NCI-H510A (cell line): Measurements from ENCODE around the gene LIG1.
"Not testable (repeated sequence)": the region's sequence is repeated elsewhere in the genome, so short reads cannot be mapped to it uniquely, and the experiment has no call there.

Experiments used
- DNase-seq: peaks from one replicate; lab custom pipeline; 2025; lab: John Stamatoyannopoulos, UW

The LIG1 gene

DNA sequence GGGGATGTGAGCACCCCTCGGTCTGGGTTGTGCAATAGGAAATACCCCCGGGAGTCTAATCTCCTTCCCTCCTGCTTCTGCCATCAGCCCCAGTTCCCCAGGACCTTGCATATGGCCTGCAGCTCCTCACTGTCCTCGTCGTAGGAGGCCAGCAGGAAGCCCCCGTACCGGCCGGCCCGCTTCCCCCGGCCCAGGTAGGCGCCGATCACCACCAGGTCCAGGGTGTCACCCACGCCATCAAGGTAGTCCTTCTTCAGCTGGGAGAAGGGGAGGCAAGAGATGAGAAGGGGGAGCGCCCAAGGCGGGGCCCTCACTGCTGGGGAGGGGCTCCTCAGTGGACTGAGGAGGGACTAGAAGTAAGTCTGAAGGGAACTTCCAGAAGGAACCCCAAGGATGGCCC, 49.1 kb downstream of the LIG1 start:
- DNase-seq = no peak

DNA sequence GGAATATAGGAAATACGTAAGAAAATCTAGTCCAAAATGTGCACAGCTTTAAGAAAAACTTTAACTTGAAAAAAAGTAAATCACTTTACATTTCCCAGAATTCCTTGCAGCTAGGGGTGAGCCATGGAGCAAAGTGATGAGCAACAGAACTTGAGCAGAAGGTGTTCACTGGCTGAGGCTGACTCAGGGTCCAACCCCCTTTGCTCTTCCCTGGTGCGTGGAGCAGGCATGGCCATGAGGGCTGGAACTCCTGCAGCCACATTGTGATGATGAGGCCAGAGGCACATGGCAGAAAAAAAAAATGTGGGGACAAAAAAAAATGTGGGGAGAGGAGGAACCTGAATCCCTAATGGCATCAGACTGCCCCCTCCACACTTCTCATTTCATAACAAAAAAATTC, 49.6 kb downstream of the LIG1 start:
- no peak for DNase-seq

DNA sequence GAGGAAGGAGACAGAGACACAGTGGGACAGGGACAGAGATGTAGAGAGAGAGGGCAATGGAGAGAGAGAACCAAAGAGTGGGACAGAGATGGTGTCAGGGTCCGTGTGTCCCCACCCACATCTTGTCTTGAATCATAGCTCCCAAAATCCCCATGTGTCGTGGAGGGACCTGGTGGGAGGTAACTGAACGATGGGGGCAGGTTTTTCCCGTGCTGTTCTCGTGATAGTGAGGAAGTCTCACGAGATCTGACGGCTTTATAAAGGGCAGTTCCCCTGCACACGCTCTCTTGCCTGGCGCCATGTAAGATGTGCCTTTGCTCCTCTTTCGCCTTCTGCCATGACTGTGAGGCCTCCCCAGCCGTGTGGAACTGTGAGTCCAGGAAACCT, 52.0 kb downstream of the LIG1 start:
- DNase-seq = no peak

DNA sequence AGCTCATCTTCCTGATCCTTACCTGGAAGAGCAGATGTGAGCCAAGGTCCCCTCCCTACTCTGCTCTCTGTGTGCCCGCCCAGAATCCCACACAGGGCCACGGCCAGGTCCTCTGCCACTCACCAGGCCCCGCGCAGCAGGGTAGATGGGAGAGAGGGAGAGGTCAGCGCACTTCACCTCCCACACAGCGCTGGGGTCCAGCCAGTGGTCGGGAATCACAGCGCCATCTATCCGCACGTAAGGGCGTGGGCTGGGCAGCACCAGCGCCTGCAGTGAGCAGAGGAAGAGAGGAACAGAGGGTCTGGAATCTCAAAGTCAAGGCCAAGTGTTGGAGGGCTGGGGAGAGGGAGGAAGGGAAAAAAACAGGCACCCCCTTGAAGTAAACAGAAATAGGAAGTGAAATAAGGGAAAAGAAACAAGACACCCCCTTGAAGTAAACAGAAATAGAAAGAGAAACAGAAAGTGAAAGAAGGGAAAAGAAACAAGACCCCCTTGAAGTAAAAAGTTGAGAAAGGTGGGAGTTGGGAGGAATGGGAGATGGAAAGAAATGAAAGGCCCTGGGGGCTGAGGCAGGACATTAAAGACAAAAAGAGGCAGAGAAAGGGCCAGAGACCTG, 52.5 kb downstream of the LIG1 start:
- DNase-seq = no peak

DNA sequence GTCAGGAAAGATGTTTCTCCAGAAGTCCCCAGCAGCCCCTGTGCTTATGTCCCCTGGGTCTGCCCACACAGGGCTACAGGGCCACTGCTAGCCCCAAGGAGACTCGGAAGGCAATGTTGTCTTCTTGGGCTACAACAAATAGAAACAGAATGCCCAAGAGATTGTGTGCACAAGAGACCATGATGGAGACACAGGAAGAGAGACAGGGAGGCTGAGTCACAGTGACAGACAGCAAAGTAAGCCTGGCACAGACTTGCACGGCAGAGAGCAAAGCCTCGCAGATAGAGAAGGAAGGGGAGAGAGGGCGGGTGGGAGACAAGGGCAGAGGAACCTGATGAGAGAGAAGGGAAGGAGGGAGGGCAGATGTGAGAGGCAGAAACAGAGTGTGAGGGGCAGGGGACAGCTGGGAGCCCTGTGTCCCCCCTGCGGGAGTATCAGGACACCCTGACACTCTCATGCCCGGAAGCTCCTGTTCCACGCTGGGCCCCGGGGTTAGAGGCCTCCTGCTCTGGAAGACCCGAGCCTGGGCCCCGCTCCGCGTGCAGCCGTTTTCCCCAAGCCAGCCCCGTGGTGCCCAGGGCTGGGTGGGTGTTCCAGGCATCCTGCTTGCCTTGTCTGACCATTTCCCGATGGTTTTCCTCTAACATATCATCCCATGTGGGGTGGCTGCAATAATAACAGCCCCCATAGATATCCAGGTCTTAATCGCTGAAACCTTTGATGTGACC, 56.8 kb downstream of the LIG1 start:
- no peak for DNase-seq

DNA sequence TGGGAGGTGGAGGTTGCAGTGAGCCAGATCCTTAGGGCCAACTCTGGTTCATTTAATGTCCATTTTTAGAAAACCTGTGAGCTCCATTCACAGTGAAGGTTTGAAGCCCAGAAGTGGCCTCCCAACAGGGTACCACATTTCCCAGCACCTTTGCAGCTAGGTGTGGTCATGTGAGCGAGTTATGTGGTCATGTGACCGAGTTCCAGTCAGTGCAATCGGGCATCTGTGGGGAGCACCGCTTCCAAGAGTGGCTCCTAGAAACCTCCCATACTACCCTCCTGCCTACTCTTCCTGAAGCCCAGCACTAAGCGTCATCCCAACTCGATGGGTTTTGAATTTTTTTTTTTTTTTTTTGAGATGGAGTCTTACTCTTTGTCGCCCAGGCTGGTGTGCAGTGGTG, 58.9 kb downstream of the LIG1 start:
- DNase-seq = no peak

DNA sequence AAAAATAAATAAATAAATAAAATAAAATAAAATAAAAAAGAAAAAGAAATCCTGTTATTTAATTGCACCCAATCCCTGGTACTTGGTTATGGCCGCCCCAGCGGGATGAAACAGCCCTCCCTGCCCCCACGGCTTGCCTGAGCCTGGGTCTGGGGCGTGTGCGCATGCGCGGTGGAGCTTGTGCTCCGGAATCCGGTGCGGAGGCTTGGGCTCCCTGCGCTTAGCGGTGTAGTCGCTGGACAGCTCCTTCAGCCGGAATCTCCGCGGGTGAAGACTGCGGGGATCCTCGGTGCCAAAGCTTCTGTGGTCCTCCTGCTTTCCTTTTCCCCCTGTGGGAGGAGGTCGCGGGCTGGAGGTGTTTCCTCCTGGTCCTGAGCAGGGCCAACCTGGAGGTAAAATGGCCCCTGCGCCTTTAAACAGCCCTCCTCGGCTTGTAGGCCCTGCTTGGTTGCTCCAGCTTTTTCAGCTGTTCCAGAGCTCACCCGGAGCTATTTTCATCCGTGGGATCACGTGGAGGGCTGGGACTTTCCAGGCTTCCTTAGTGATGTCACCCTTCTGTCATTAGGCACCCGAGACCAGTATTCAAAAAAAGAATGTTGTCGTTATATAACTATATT, 59.7 kb downstream of the LIG1 start, which contains the start of gene PLA2G4C:
TSS of gene PLA2G4C (minus strand) at position 468 of the 617 bp plus-strand sequence. CDS start 4,288 bp downstream, outside the sequence.
- DNase-seq = peak; percentile 71

DNA sequence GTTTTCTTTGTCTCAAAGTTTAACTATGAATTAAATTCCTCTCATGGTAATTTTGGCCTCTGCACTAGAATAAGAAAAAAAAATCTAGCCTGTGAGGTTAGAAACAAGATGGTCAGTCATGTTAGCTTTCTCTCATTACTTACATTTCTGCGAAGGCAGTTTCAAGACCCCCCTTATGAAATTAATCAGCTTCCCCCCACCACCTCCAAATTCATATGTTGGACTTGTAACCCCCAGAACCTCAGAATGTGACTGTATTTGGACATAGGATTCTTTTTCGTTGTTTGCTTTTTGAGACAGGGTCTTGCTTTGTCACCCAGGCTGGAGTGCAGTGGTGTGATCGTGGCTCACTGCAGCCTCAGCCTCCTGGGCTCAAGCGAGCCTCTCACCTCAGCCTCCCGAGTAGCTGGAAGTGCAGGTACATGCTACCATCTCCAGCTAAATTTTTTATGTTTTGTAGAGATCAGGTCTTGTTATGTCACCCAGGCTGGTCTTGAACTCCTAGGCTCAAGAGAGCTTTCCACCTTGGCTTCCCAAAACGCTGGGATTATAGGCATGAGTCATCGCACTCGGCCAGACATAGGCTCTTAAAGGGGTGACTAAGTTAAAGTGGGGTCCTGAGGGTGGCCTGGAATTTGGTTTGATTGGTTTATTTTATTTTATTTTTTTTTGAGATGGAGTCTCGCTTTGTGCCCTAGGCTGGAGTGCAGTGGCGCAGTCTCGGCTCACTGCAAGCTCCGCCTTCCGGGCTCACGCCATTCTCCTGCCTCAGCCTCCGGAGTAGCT, 61.0 kb downstream of the LIG1 start:
- no peak for DNase-seq

DNA sequence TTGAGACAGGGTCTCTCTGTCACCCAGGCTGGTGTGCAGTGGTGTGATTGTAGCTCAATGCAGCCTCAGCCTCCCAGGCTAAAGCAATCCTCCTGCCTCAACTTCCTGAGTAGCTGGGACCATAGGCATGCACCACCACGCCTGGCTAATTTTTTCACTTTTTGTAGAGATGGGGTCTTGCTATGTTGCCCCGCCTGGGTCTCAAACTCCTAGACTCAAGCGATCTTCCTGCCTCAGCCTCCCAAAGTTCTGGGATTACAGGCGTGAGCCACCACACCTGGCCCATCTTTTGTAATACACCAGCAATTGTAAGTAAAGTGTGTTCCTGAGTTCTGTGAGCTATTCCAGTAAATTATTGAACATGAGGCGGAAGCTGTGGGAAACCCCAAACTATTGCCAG, 66.2 kb downstream of the LIG1 start:
- no peak for DNase-seq

DNA sequence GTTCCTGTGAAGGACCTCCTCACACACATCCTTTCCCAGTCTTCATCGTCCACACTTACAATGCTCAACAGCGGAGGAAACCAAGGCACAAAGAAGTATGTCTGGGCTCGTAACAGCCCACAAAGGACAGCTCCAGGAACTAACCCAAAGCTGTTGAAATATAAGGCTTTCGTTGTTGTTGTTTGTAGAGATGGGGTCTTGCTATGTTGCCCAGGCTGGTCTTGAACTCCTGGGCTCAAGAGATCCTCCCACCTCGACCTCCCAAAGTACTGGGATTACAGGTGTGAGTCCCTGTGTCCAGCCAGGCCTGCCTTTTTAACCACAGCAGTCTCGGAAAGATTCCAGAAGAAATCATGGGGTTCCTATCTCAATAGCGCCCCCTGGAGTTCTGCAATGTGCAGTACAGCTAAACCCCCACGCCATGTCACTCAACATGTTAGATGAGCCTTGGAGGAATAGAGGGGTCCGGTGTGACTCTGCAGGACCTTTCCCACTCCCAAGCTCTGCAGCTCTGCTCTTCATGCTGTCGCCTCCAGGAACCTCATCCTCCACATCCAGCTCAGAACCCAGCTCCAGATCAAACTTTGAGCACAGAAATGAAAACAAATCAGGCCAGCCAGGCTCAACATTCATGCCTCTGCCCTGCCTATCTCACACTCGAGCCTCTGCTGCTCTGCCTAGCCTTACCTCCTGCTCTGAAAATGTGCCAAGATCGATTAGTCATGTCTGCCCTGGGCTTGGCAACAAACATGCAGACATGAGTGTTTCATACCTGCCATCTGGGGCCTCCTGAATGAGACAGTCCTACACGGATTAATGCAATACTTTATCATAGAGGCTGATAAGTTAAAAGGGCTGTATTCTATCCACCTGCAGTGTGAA, 67.0 kb downstream of the LIG1 start:
- DNase-seq = no peak

DNA sequence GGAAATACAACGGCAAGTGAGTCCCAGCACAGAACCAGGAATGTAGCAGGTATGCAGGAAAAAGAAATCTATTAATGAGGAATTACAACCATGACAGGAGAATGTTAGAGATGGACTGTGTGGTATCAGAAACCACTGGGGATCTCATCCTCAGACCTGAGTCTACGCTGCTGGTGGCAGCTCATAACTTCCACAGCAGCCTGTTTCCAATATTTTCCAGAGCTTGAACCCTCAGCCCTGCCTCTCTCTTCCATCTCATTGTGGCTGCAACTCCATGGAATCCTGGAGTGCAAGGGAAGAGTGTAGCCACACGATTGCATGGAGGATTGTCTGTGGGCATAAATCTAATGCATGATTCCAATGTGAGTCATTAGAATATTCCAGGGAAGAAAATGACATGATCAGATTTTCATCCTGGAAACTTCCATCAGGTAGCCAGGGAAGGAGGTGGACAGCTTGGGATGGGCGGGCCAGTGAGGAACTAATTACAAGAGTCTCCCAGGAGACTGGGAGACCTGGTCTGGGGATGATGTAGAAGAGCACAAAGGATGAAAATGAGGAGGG, 74.5 kb downstream of the LIG1 start:
- no peak for DNase-seq

DNA sequence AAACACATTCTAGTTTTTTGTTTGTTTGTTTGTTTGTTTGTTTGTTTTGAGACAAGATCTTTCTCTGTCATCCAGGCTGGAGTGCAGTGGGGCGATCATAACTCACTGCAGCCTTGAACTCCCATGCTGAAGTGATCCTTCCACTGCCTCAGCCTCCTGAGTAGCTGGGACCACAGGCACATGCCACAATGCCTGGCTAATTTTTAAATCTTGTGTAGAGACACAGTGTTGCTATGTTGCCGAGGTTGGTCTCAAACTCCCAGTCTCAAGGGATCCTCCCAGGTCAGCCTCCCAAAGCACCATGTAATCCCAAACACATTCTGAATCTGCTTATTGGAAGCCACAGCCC, 75.3 kb downstream of the LIG1 start:
- DNase-seq = no peak

DNA sequence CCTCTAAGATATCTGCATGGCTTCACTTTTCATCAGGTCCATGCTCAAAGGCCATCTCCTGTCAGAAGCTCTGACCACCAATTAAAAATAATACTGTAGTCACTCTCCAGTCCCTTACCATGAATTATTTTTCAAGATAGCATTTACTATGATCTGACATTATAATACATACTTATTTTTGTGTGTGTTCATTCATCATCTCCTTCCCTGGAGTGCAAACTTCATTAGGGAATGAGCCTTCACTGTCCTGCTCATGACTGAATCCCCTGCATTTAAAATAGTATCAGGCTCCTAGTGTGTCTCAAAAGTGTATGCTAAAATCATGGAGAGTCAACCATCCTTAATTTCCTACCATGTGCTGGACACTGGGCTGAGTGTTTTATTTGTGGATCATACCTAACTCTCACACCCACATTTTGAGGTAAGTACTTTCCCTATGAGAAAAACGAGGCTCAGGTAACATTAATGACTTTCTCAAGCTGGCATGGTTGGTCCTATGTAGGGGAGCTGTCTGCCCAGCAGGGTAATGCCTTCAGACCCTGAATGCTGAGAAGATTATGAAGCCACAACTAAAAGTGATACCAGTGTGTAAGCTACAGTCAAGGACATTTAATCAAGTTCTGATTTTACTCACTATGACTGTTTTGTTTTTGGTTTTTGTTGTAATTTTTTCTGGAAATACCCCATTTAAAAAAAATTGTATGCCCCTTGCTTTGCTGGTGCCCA, 75.9 kb downstream of the LIG1 start:
- DNase-seq = no peak

DNA sequence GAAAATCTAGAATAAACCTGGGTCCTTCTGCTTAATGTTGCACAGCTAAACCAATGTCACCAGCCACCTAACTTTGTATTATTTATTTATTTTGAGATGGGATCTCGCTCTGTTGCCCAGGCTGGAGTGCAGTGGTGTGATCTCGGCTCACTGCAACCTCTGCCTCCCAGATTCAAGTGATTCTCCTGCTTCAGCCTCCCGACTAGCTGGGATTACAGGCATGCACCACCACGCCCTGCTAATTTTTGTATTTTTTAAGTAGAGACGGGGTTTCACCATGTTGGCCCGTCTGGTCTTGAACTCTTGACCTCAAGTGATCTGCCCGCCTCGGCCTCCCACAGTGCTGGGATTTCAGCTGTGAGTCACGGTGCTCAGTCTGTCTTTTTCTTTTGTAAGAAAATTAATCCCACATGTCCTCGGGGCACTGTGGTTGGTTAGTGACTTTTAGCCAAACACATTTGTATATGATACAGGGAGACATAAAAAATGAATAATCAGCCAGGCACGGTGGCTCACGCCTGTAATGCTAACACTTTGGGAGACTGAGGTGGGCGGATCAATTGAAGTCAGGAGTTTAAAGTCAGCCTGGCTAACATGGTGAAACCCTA, 78.9 kb downstream of the LIG1 start:
- DNase-seq = not testable (repeated sequence)

DNA sequence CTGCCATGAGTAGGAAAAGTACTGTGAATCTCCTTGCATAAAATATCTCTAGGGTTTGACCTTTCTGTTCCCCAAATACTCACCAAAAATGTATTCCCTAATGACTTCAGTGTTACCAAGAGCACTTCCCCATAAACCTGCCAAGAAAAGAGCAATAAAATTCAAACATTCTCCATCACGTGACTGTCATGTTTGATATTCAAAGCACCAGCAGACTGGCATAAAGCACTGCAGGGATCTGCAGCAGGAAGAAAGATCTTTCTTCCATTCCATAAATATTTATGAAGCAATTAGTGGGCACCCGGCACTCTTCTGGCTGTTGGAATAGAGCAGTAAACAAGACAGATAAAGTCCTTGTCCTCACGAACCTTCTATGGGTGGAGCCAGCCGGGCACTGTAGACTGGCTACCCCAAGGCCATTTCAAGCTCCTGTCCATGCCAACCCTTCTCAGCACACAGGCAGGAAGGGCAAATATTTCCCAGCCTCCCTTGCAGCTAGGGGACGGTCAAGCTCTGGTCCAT, 79.8 kb downstream of the LIG1 start:
- DNase-seq = no peak

DNA sequence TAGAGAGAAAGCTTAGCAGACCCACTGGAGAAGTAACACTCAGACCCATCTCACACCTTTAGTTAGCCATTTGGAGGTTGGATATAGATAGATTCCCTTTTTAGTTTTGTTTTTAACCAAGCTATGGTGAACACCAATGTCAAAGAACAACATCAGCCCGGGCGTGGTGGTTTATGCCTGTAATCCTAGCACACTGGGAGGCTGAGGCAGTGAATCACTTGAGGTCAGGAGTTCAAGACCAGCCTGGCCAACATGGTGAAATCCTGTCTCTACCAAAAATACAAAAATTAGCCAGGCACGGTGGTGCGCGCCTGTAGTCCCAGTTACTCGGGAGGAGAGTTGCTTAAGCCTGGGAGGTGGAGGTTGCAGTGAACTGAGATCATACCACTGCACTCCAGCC, 81.2 kb downstream of the LIG1 start:
- DNase-seq = not testable (repeated sequence)

DNA sequence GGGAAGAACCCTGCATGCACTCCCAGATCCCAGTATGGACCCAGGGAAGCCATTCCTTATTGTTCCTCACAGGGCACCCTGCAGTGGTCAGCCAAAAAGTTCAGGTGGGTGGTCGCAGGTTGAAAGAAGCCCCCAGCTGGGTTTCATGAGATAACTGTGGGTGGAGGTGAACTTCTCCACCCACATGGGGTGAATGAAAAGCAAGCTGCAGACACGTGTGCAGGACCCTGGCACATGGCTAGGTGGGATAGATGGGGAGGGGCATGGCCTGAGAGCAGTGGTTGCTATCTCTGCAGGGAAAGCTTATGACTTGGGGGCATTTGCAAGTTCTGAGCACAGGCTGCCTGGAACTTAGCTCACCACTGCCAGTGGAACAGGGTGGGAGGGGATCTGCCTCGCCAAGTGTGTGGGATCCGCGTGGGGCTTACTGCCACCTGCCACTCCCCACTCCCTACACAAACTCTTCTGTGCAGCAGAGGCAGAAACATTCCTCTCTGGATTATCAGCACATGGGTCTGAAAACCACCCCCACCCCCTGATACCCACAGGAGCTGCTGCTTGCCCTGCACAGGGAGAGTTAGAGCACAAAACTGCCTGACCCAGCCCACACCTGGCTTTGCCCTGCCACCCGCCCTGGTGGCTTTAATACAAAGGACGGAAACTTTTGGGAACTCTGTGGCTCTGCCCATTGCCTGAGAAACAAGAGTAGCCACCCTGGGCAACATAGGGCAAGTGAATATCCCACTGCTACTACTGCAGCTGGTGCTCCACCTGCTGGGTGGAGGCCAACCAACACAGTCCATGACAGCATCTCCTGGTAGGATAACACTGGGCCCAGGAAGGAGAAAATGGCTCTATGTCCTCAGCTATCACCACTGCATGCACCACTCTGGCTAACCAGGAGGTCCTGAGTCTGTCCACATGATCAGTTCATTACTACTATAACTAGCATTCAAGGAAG, 84.0 kb downstream of the LIG1 start:
- DNase-seq = no peak

DNA sequence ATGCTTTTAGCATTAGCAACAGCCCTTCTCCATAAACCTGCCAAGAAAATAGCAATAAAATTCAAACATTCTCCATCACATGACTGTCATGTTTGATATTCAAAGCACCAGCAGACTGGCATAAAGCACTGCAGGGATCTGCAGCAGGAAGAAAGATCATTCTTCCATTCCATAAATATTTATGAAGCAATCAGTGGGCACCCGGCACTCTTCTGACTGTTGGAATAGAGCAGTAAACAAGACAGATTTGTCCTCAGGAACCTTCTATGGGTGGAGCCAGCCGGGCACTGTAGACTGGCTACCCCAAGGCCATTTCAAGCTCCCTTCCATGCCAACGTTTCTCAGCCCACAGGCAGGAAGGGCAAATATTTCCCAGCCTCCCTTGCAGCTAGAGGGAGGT, 85.1 kb downstream of the LIG1 start:
- no peak for DNase-seq

DNA sequence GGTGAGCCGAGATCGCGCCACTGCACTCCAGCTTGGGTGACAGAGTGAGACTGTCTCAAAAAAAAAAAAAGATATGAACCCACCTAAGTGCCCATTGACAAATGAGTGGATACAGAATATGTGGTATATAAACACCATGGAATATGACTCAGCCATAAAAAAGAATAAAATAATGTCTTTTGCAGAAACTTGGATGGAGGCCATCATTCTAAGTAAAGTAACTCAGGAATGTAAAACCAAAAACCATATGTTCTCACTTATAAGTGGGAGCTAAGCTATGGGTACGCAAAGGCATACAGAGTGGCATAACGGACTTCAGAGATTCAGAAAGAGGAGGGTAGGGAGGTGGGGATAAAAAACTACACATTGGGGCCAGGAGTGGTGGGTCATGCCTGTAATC, 89.0 kb downstream of the LIG1 start:
- DNase-seq = no peak
